ENCODE data around the gene ZBTB3.

ZBTB3 gene

GRCh38 chr11:62787005-62787759 lies 33.2 kb upstream of the ZBTB3 start, which contains the start of gene TMEM179B (continued):
- TF ChIP-seq, protein P1, sequence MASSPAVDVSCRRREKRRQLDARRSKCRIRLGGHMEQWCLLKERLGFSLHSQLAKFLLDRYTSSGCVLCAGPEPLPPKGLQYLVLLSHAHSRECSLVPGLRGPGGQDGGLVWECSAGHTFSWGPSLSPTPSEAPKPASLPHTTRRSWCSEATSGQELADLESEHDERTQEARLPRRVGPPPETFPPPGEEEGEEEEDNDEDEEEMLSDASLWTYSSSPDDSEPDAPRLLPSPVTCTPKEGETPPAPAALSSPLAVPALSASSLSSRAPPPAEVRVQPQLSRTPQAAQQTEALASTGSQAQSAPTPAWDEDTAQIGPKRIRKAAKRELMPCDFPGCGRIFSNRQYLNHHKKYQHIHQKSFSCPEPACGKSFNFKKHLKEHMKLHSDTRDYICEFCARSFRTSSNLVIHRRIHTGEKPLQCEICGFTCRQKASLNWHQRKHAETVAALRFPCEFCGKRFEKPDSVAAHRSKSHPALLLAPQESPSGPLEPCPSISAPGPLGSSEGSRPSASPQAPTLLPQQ (tag by site-specific recombination; IDR thresholded peaks at IDR 0.05), result 0 out of 2 replicates have a peak, but pooled peaks have one; percentile 14
- TF ChIP-seq ZNF391 (tag by site-specific recombination; IDR thresholded peaks at IDR 0.05; ENCODE audit: borderline replicate concordance, low read depth), result 0 out of 2 replicates have a peak, but pooled peaks have one; percentile 46
- 0 out of 2 replicates have a peak, but pooled peaks have one; percentile 77 for TF ChIP-seq ZNF2 (tag by site-specific recombination; IDR thresholded peaks at IDR 0.05)
- no peak for TF ChIP-seq TRIM28 (IDR thresholded peaks at IDR 0.05; ENCODE audit: borderline replicate concordance, low read length)
- TF ChIP-seq GLIS1 (tag by site-specific recombination; IDR thresholded peaks at IDR 0.05), result peak; percentile 59
- TF ChIP-seq, protein P2, sequence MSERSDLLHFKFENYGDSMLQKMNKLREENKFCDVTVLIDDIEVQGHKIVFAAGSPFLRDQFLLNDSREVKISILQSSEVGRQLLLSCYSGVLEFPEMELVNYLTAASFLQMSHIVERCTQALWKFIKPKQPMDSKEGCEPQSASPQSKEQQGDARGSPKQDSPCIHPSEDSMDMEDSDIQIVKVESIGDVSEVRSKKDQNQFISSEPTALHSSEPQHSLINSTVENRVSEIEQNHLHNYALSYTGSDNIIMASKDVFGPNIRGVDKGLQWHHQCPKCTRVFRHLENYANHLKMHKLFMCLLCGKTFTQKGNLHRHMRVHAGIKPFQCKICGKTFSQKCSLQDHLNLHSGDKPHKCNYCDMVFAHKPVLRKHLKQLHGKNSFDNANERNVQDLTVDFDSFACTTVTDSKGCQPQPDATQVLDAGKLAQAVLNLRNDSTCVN (tag by site-specific recombination; optimal IDR thresholded peaks at IDR 0.05), result peak; percentile 80
- peak; percentile 100 for TF ChIP-seq ZNF837 (tag by site-specific recombination; IDR thresholded peaks at IDR 0.05)
- TF ChIP-seq, protein P3, sequence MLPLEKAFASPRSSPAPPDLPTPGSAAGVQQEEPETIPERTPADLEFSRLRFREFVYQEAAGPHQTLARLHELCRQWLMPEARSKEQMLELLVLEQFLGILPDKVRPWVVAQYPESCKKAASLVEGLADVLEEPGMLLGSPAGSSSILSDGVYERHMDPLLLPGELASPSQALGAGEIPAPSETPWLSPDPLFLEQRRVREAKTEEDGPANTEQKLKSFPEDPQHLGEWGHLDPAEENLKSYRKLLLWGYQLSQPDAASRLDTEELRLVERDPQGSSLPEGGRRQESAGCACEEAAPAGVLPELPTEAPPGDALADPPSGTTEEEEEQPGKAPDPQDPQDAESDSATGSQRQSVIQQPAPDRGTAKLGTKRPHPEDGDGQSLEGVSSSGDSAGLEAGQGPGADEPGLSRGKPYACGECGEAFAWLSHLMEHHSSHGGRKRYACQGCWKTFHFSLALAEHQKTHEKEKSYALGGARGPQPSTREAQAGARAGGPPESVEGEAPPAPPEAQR (tag by site-specific recombination; IDR thresholded peaks at IDR 0.05), result no peak
- no peak for TF ChIP-seq ZNF530 (tag by site-specific recombination; IDR thresholded peaks at IDR 0.05; ENCODE audit: low read depth)
- peak; percentile 89 for TF ChIP-seq ZNF561 (tag by site-specific recombination; IDR thresholded peaks at IDR 0.05; ENCODE audit: borderline replicate concordance)
- TF ChIP-seq, protein P4, sequence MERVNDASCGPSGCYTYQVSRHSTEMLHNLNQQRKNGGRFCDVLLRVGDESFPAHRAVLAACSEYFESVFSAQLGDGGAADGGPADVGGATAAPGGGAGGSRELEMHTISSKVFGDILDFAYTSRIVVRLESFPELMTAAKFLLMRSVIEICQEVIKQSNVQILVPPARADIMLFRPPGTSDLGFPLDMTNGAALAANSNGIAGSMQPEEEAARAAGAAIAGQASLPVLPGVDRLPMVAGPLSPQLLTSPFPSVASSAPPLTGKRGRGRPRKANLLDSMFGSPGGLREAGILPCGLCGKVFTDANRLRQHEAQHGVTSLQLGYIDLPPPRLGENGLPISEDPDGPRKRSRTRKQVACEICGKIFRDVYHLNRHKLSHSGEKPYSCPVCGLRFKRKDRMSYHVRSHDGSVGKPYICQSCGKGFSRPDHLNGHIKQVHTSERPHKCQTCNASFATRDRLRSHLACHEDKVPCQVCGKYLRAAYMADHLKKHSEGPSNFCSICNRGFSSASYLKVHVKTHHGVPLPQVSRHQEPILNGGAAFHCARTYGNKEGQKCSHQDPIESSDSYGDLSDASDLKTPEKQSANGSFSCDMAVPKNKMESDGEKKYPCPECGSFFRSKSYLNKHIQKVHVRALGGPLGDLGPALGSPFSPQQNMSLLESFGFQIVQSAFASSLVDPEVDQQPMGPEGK (tag by site-specific recombination; IDR thresholded peaks at IDR 0.05), result peak; percentile 80
- TF ChIP-seq ZNF843 (tag by site-specific recombination; IDR thresholded peaks at IDR 0.05), result peak; percentile 33; the same call in 1 of the 2 replicates
- peak; percentile 72 for TF ChIP-seq ZNF335 (tag by site-specific recombination; conservative IDR thresholded peaks at IDR 0.05)
- TF ChIP-seq ZBTB20 (tag by site-specific recombination; IDR thresholded peaks at IDR 0.05), result peak; percentile 66
- TF ChIP-seq, protein P5, sequence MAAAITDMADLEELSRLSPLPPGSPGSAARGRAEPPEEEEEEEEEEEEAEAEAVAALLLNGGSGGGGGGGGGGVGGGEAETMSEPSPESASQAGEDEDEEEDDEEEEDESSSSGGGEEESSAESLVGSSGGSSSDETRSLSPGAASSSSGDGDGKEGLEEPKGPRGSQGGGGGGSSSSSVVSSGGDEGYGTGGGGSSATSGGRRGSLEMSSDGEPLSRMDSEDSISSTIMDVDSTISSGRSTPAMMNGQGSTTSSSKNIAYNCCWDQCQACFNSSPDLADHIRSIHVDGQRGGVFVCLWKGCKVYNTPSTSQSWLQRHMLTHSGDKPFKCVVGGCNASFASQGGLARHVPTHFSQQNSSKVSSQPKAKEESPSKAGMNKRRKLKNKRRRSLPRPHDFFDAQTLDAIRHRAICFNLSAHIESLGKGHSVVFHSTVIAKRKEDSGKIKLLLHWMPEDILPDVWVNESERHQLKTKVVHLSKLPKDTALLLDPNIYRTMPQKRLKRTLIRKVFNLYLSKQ (tag by site-specific recombination; IDR thresholded peaks at IDR 0.05; ENCODE audit: borderline replicate concordance), result no peak
- TF ChIP-seq KLF1 (tag by site-specific recombination; IDR thresholded peaks at IDR 0.05), result peak; percentile 68
- TF ChIP-seq ZNF792 (tag by site-specific recombination; IDR thresholded peaks at IDR 0.05), result 0 out of 2 replicates have a peak, but pooled peaks have one; percentile 31
- no peak for TF ChIP-seq ZNF155 (tag by site-specific recombination; IDR thresholded peaks at IDR 0.05)
- TF ChIP-seq, protein P6, sequence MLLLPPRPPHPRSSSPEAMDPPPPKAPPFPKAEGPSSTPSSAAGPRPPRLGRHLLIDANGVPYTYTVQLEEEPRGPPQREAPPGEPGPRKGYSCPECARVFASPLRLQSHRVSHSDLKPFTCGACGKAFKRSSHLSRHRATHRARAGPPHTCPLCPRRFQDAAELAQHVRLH (tag by site-specific recombination; IDR thresholded peaks at IDR 0.05), result peak; percentile 58
- TF ChIP-seq BCL11B (tag by site-specific recombination; IDR thresholded peaks at IDR 0.05; ENCODE audit: low read depth), result peak; percentile 42; the same call in 1 of the 2 replicates
- TF ChIP-seq ZNF280D (tag by site-specific recombination; IDR thresholded peaks at IDR 0.05), result no peak
- TF ChIP-seq KLF9 (tag by site-specific recombination; IDR thresholded peaks at IDR 0.05; ENCODE audit: low read depth), result peak; percentile 43
- TF ChIP-seq, protein P7, sequence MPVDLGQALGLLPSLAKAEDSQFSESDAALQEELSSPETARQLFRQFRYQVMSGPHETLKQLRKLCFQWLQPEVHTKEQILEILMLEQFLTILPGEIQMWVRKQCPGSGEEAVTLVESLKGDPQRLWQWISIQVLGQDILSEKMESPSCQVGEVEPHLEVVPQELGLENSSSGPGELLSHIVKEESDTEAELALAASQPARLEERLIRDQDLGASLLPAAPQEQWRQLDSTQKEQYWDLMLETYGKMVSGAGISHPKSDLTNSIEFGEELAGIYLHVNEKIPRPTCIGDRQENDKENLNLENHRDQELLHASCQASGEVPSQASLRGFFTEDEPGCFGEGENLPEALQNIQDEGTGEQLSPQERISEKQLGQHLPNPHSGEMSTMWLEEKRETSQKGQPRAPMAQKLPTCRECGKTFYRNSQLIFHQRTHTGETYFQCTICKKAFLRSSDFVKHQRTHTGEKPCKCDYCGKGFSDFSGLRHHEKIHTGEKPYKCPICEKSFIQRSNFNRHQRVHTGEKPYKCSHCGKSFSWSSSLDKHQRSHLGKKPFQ (tag by site-specific recombination; IDR thresholded peaks at IDR 0.05), result no peak
- TF ChIP-seq ZFHX2 (tag by site-specific recombination; conservative IDR thresholded peaks at IDR 0.05), result peak; percentile 58; the same call in 1 of the 2 replicates

Data from HEK293 (cell line).